ENCODE data around the gene SPEF1. TPM values are rescaled to one million over a fixed set of nuclear protein-coding genes. Genes with fewer than 3 reads are reported as not detected.

Gene SPEF1
- total RNA-seq, 1 experiment from 2014 or later: 0.24 TPM

GRCh38 chr20:3804781-3805180 is 23.5 kb upstream of the SPEF1 start:
- no peak overlapping the region for H4K91ac ChIP-seq (ENCODE audit: insufficient read length, low read depth, low read length)
- peaks cover 4% of the 10 kb centered on the region; the same call in 1 of the 2 replicates for H3K27me3 Mint-ChIP-seq (ENCODE audit: low read depth)

More at GRCh38 chr20:3804781-3805180, 23.5 kb upstream of the SPEF1 start:
- no peak overlapping the region for H3K14ac ChIP-seq (ENCODE audit: insufficient read depth, low read length)
- no peak overlapping the region for H2BK5ac ChIP-seq (ENCODE audit: insufficient read length, low read length)
- H2AK5ac ChIP-seq (ENCODE audit: insufficient read length, low read length): no peak overlapping the region
- no peak overlapping the region for H2BK12ac ChIP-seq (ENCODE audit: insufficient read length, low read depth, low read length)
- H3K27me3 ChIP-seq (ENCODE audit: insufficient read depth, low read length): no peaks in the 10 kb centered on the region
- H2BK120ac ChIP-seq (ENCODE audit: low read depth, low read length, poor library complexity, severe bottlenecking): no peak overlapping the region
- no peak overlapping the region for H3K4me2 ChIP-seq (ENCODE audit: insufficient read depth, insufficient read length, low read length)
- DNase-seq: no peak
- no peaks in the 10 kb centered on the region for H3K79me2 ChIP-seq (ENCODE audit: insufficient read depth, low read length)
- H3K27ac Mint-ChIP-seq: no peak overlapping the region
- H3K4me1 Mint-ChIP-seq: peaks cover 25 to 43% of the 10 kb centered on the region in 2 experiments
- no peak overlapping the region for H4K5ac ChIP-seq (ENCODE audit: insufficient read length, low read depth, low read length)
- H3K23me2 ChIP-seq (ENCODE audit: insufficient read length, low read depth, low read length, poor library complexity, severe bottlenecking): peaks cover 6% of the 10 kb centered on the region
- peaks cover 3% of the 10 kb centered on the region for H3K4me1 ChIP-seq (ENCODE audit: insufficient read depth, low read length)
- H3T11ph ChIP-seq (ENCODE audit: low read length): no peak overlapping the region
- no peaks in the 10 kb centered on the region for H3K9me3 ChIP-seq (ENCODE audit: control insufficient read depth, low read depth, low read length)
- H3K18ac ChIP-seq (ENCODE audit: insufficient read length, low read depth, low read length): no peak overlapping the region
- no peak overlapping the region for H3K23ac ChIP-seq (ENCODE audit: insufficient read length, low read depth, low read length)
- H3K56ac ChIP-seq (ENCODE audit: insufficient read length, low read depth, low read length): no peak overlapping the region
- no peak overlapping the region for H2BK20ac ChIP-seq (ENCODE audit: low read depth, low read length, poor library complexity, severe bottlenecking)
- WGBS (ENCODE audit: extremely low coverage, insufficient read length, low lambda C conversion rate): no CpG with 5 or more reads among the region's 11 CpGs
- H3K4me3 Mint-ChIP-seq: no peak overlapping the region
- H3K4ac ChIP-seq (ENCODE audit: low read depth, low read length): no peak overlapping the region
- H2BK15ac ChIP-seq (ENCODE audit: low read depth, low read length): no peak overlapping the region
- H4K8ac ChIP-seq (replicated peaks; ENCODE audit: insufficient read length, low read depth, low read length): no peak overlapping the region
- H4K20me1 ChIP-seq (ENCODE audit: control insufficient read depth, insufficient read depth, insufficient read length): no peaks in the 10 kb centered on the region
- H3K9me3 Mint-ChIP-seq: no peaks in the 10 kb centered on the region
- no peak overlapping the region for H2AFZ ChIP-seq (ENCODE audit: low read length)
- H3K79me1 ChIP-seq (ENCODE audit: insufficient read depth, low read depth, low read length, poor library complexity, severe bottlenecking): no peaks in the 10 kb centered on the region
- H3K36me3 Mint-ChIP-seq (ENCODE audit: insufficient read depth in 1 of 3, low read depth in 3 of 3): peaks cover 32 to 55% (median 47%) of the 10 kb centered on the region in 3 experiments
- no peak overlapping the region for H3K27ac ChIP-seq (ENCODE audit: insufficient read length, low read depth, low read length)
- TF ChIP-seq, protein P1, sequence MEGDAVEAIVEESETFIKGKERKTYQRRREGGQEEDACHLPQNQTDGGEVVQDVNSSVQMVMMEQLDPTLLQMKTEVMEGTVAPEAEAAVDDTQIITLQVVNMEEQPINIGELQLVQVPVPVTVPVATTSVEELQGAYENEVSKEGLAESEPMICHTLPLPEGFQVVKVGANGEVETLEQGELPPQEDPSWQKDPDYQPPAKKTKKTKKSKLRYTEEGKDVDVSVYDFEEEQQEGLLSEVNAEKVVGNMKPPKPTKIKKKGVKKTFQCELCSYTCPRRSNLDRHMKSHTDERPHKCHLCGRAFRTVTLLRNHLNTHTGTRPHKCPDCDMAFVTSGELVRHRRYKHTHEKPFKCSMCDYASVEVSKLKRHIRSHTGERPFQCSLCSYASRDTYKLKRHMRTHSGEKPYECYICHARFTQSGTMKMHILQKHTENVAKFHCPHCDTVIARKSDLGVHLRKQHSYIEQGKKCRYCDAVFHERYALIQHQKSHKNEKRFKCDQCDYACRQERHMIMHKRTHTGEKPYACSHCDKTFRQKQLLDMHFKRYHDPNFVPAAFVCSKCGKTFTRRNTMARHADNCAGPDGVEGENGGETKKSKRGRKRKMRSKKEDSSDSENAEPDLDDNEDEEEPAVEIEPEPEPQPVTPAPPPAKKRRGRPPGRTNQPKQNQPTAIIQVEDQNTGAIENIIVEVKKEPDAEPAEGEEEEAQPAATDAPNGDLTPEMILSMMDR (conservative IDR thresholded peaks at IDR 0.05): no peak
- H3K9ac ChIP-seq (ENCODE audit: extremely low read depth, insufficient read length, low read length): no peak overlapping the region

All from H9 (cell line).